ENCODE measurements around the gene NAA35. TPM values are rescaled to one million over a fixed set of nuclear protein-coding genes. Genes with fewer than 3 reads are reported as not detected.

NAA35 gene
- total RNA-seq, 4 donors from 2014 or later: 16.8 to 50.3 (median 24.8) TPM

- no peak for TF ChIP-seq CTCF (IDR thresholded peaks at IDR 0.05)
- TF ChIP-seq POLR2A (IDR thresholded peaks at IDR 0.05): no peak
- no peak for DNase-seq
- Histone ChIP-seq H3K9me3 (no peaks in the 10 kb centered on the region), H3K36me3 (peaks cover 0 to 65% (median 0%) of the 10 kb centered on the region in 3 donors), H3K4me3 (no peak overlapping the region), H3K27ac (no peak overlapping the region), H3K27me3 (no peaks in the 10 kb centered on the region), H3K4me1 (no peaks in the 10 kb centered on the region)
Observed at GRCh38 chr9:86022687-86023266, 81.8 kb downstream of the NAA35 start.

- DNase-seq: no peak
- H3K4me1 ChIP-seq: no peaks in the 10 kb centered on the region
- H3K36me3 ChIP-seq: peaks cover 0 to 42% (median 0%) of the 10 kb centered on the region in 3 donors
- no peak for TF ChIP-seq POLR2A (IDR thresholded peaks at IDR 0.05)
- no peak for TF ChIP-seq CTCF (IDR thresholded peaks at IDR 0.05)
- H3K27ac ChIP-seq: no peak overlapping the region
- no peaks in the 10 kb centered on the region for H3K27me3 ChIP-seq
- H3K9me3 ChIP-seq: no peaks in the 10 kb centered on the region
- H3K4me3 ChIP-seq: no peak overlapping the region
Observed at GRCh38 chr9:86027767-86028166, 86.8 kb downstream of the NAA35 start.

- peak in 1 of 3 donors; percentile 72 for DNase-seq
- TF ChIP-seq CTCF (IDR thresholded peaks at IDR 0.05) (peak in 4 of 6 experiments; percentile 4 to 59 (median 40)), POLR2A (IDR thresholded peaks at IDR 0.05) (no peak)
- H3K36me3 ChIP-seq: peaks cover 0 to 35% (median 0%) of the 10 kb centered on the region in 3 donors
- no peaks in the 10 kb centered on the region for H3K9me3 ChIP-seq
- no peak overlapping the region for H3K27ac ChIP-seq
- no peaks in the 10 kb centered on the region for H3K4me1 ChIP-seq
- H3K27me3 ChIP-seq: no peaks in the 10 kb centered on the region
- H3K4me3 ChIP-seq: no peak overlapping the region
Observed at GRCh38 chr9:86034863-86035734, 94.2 kb downstream of the NAA35 start.

GRCh38 chr9:86035827-86036440 lies 95.0 kb downstream of the NAA35 start:
- no peak for TF ChIP-seq POLR2A (IDR thresholded peaks at IDR 0.05)
- no peak for TF ChIP-seq CTCF (IDR thresholded peaks at IDR 0.05)
- Histone ChIP-seq H3K4me1 (no peaks in the 10 kb centered on the region), H3K27ac (peak overlapping the region in 1 of 4 donors; percentile 26), H3K4me3 (no peak overlapping the region), H3K36me3 (peaks cover 0 to 35% (median 0%) of the 10 kb centered on the region in 3 donors), H3K27me3 (no peaks in the 10 kb centered on the region), H3K9me3 (no peaks in the 10 kb centered on the region)
- no peak for DNase-seq

GRCh38 chr9:86036555-86036954 lies 95.6 kb downstream of the NAA35 start:
- Histone ChIP-seq H3K27me3 (no peaks in the 10 kb centered on the region), H3K4me3 (no peak overlapping the region), H3K9me3 (no peaks in the 10 kb centered on the region), H3K36me3 (peaks cover 0 to 35% (median 0%) of the 10 kb centered on the region in 3 donors), H3K27ac (peak overlapping the region in 1 of 4 donors; percentile 26), H3K4me1 (no peaks in the 10 kb centered on the region)
- TF ChIP-seq POLR2A (IDR thresholded peaks at IDR 0.05): no peak
- no peak for TF ChIP-seq CTCF (IDR thresholded peaks at IDR 0.05)
- DNase-seq: no peak

All from Peyer's patch (tissue), 4 donors.